HepG2 (cell line): ENCODE data around the gene P4HB. TPM values are rescaled to one million over a fixed set of nuclear protein-coding genes. Genes with fewer than 3 reads are reported as not detected.
A peak's percentile ranks its signal among the peaks of the same experiment; 100 is the strongest.

Experiments
- AGO2 ChIP-seq: fragments of 200-400 bp; formaldehyde crosslinking; optimal IDR thresholded peaks from 2 replicates; pipeline ENCODE3; 2017; ENCODE audit warnings: mild to moderate bottlenecking, low read depth, low read length, moderate library complexity
- ATF2 ChIP-seq: sonication (generic); formaldehyde crosslinking; IDR thresholded peaks from 2 replicates; pipeline ENCODE4 v1.4.0; 2020; ENCODE audit warnings: missing genetic modification reagents
- ELK4 ChIP-seq: sonication (generic); formaldehyde crosslinking; IDR thresholded peaks from 2 replicates; pipeline ENCODE4 v1.9.0; 2021; ENCODE audit warnings: missing genetic modification reagents, borderline replicate concordance
- KLF15 ChIP-seq: sonication (generic); formaldehyde crosslinking; IDR thresholded peaks from 2 replicates; pipeline ENCODE4 v1.8.1; 2023; ENCODE audit warnings: borderline replicate concordance, mild to moderate bottlenecking, inconsistent platforms, missing genetic modification reagents, mixed read lengths
- MAFG ChIP-seq: sonication (generic); formaldehyde crosslinking; IDR thresholded peaks from 2 replicates; pipeline ENCODE4 v1.5.1; 2020; ENCODE audit warnings: mild to moderate bottlenecking, missing genetic modification reagents
- MED1 ChIP-seq: sonication (generic); formaldehyde crosslinking; IDR thresholded peaks from 2 replicates; pipeline ENCODE4 v1.4.0; 2020; ENCODE audit warnings: missing genetic modification reagents
- NR0B2 ChIP-seq: sonication (generic); formaldehyde crosslinking; IDR thresholded peaks from 2 replicates; pipeline ENCODE4 v1.4.0; 2020; ENCODE audit warnings: mild to moderate bottlenecking, missing genetic modification reagents
- PAF1 ChIP-seq: IDR thresholded peaks from 2 replicates; pipeline ENCODE4 v1.6.1; 2016; ENCODE audit warnings: missing genetic modification reagents, missing compliant biosample characterization
- PHF20 ChIP-seq: sonication (generic); formaldehyde crosslinking; IDR thresholded peaks from 2 replicates; pipeline ENCODE4 v1.5.0; 2020; ENCODE audit warnings: mild to moderate bottlenecking, missing genetic modification reagents
- PRDM10 ChIP-seq: sonication (generic); formaldehyde crosslinking; IDR thresholded peaks from 2 replicates; pipeline ENCODE4 v1.4.0; 2020; ENCODE audit warnings: low read depth, missing genetic modification reagents
- RBFOX2 ChIP-seq: fragments of 200-400 bp; formaldehyde crosslinking; IDR thresholded peaks from 2 replicates; pipeline ENCODE4 v1.6.1; 2017; ENCODE audit warnings: low read depth, mild to moderate bottlenecking, low read length
- SOX6 ChIP-seq, 2 experiments: fragments of 450-650 bp in 1 of 2; sonication (generic) in 1 of 2; formaldehyde crosslinking in 1 of 2; IDR thresholded peaks; 2 replicates each; pipeline versions ENCODE4 v1.4.0 to v1.6.1; 2017 to 2020; ENCODE audit warnings: antibody characterized with exemption in 1 of 2, mild to moderate bottlenecking in 1 of 2, missing genetic modification reagents in 1 of 2
- ZFP1 ChIP-seq: IDR thresholded peaks from 2 replicates; pipeline ENCODE4 v1.6.1; 2016
- ZIK1 ChIP-seq: sonication (generic); formaldehyde crosslinking; IDR thresholded peaks from 2 replicates; pipeline ENCODE4 v1.5.0; 2020; ENCODE audit warnings: mild to moderate bottlenecking, low read depth, missing genetic modification reagents, borderline replicate concordance
- ZMYM4 ChIP-seq: sonication (generic); formaldehyde crosslinking; IDR thresholded peaks from 2 replicates; pipeline ENCODE4 v1.8.1; 2023; ENCODE audit warnings: mild to moderate bottlenecking, missing genetic modification reagents
- ZNF101 ChIP-seq: sonication (generic); formaldehyde crosslinking; IDR thresholded peaks from 2 replicates; pipeline ENCODE4 v1.4.0; 2020; ENCODE audit warnings: mild to moderate bottlenecking, low read depth, missing genetic modification reagents, borderline replicate concordance
- ZNF891 ChIP-seq: sonication (generic); formaldehyde crosslinking; IDR thresholded peaks from 2 replicates; pipeline ENCODE4 v1.5.0; 2020; ENCODE audit warnings: mild to moderate bottlenecking, missing genetic modification reagents
- ZSCAN25 ChIP-seq: sonication (generic); formaldehyde crosslinking; IDR thresholded peaks from 2 replicates; pipeline ENCODE4 v1.8.0; 2022; ENCODE audit warnings: mild to moderate bottlenecking, missing genetic modification reagents
- polyA plus RNA-seq, 8 experiments: library from polyadenylated mRNA; depleted of rRNA in 3 of 8; stranded (reverse) in 7 of 8; unstranded in 1 of 8; fragments of >200 nt; fragmentation: Illumina TruSeq in 4 of 8; extraction: Trizol in 4 of 8; gene quantifications; 2 replicates each; pipeline versions ENCODE4 v1.2.1 to v1.2.3, GENCODE V29; 2011 to 2016; ENCODE audit warnings: low read depth in 4 of 8, missing spikeins in 1 of 8, mixed read lengths in 1 of 8; ENCODE audit not compliant: insufficient read depth in 1 of 8
- total RNA-seq, 5 experiments: library from RNA; depleted of rRNA; stranded (reverse); fragments of >200 nt; fragmentation: Illumina TruSeq; extraction: Trizol; gene quantifications; 2 replicates each; pipeline ENCODE4 v1.2.3, GENCODE V29; 2016; ENCODE audit warnings: low read depth in 1 of 5

P4HB gene
- total and polyA plus RNA-seq, 2 of the 13 experiments (the other 11 are each of a cell fraction or from before 2014, with no cell fraction given): 185 to 782 TPM

GRCh38 chr17:81901167-81902022 is 41.1 kb upstream of the P4HB start (continued):
- no peak for TF ChIP-seq ELK4 (CRISPR knock-in tag)
- no peak for TF ChIP-seq PRDM10 (CRISPR knock-in tag)
- no peak; the same call in 1 of the 2 replicates for TF ChIP-seq MED1
- TF ChIP-seq AGO2: peak; percentile 97
- 0 out of 2 replicates have a peak, but pooled peaks have one; percentile 11 for TF ChIP-seq ATF2 (CRISPR knock-in tag)
- TF ChIP-seq RBFOX2: no peak
- no peak for TF ChIP-seq ZMYM4
- no peak for TF ChIP-seq NR0B2 (CRISPR knock-in tag)
- TF ChIP-seq ZNF101 (CRISPR knock-in tag): no peak
- peak; percentile 89 for TF ChIP-seq PAF1
- peak; percentile 52; the same call in 1 of the 2 replicates for TF ChIP-seq ZNF891 (CRISPR knock-in tag)
- no peak for TF ChIP-seq KLF15
- TF ChIP-seq ZSCAN25 (CRISPR knock-in tag): no peak
- TF ChIP-seq ZFP1 (CRISPR knock-in tag): no peak
- TF ChIP-seq ZIK1 (CRISPR knock-in tag): no peak
- TF ChIP-seq SOX6 (IDR thresholded peaks at IDR 0.05): no peak
- TF ChIP-seq SOX6 (CRISPR knock-in tag; IDR thresholded peaks at IDR 0.05): peak; percentile 35; the same call in 1 of the 2 replicates
- peak; percentile 58; the same call in 1 of the 2 replicates for TF ChIP-seq MAFG (CRISPR knock-in tag)
- no peak for TF ChIP-seq PHF20
